BJ (cell line): Measurements from ENCODE around the gene EIF3J. TPM values are rescaled to one million over a fixed set of nuclear protein-coding genes. Genes with fewer than 3 reads are reported as not detected.

ENCODE experiments used
- CTCF ChIA-PET: fragments of 350-600 bp; formaldehyde crosslinking; extraction: SDS; loops from one replicate; lab custom pipeline; 2021; ENCODE audit warnings: antibody characterized with exemption, inconsistent platforms; lab: Yijun Ruan, JAX
- POLR2A ChIA-PET: fragments of 300-600 bp; sonication (Branson Sonifier 250); formaldehyde crosslinking; extraction: SDS; loops from one replicate; lab custom pipeline; 2021; ENCODE audit warnings: antibody characterized with exemption; lab: Charles Lee
- DNase-seq: peaks from one replicate; pipeline ENCODE4 v3.0.0-alpha.2; 2011; ENCODE audit warnings: low read depth
- H3K27me3 ChIP-seq: 2 replicates; pipeline ENCODE4 v1.6.0; 2011; ENCODE audit warnings: low read length; ENCODE audit not compliant: control insufficient read depth, insufficient read depth
- H3K36me3 ChIP-seq: 2 replicates; pipeline ENCODE4 v1.5.1; 2011; ENCODE audit warnings: low read length; ENCODE audit not compliant: control insufficient read depth, insufficient read depth
- H3K4me3 ChIP-seq: 2 replicates; pipeline ENCODE4 v1.5.1; 2011; ENCODE audit warnings: low read depth, mild to moderate bottlenecking, control low read depth, low read length
- polyA plus RNA-seq: library from polyadenylated mRNA; depleted of rRNA; stranded (reverse); fragments of >200 nt; gene quantifications from 2 replicates; pipeline ENCODE4 v1.2.3, GENCODE V29; 2011
- TF ChIP-seq, protein P1 (sequence below): IDR thresholded peaks from 2 replicates; pipeline ENCODE4 v1.5.1; 2011; ENCODE audit warnings: low read depth, mild to moderate bottlenecking, control low read depth, inconsistent platforms, low read length, moderate library complexity; ENCODE audit not compliant: insufficient read depth

The EIF3J gene
- polyA plus RNA-seq, 1 experiment, result 22.5 TPM

DNA sequence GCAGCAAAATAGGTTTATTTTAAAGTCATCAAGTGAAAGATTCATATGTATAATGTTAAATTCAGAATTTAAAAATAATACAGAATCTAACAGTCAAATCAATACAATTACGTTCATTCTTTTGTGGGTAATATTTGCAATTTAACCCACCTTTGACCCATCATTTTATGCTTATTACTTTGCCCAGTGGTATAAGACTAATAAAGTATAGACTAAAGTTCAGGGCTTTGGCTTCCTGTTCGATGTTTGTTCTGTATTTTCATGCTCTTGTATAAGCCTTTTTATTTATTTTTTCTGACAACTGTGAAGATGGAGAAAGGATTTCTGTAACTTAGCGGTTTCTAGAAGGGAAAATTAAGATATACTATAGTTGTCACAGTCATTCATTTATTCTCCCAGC is 44.3 kb upstream of the EIF3J start:
- H3K4me3 ChIP-seq, result no peak overlapping the region
- H3K36me3 ChIP-seq, result peaks cover 3% of the 10 kb centered on the region
- CTCF ChIA-PET, result interaction anchor here (1.2 to 1.4 kb wide), 2 partner anchors 9 to 66 kb away, joined by 3 to 6 read pairs; partner anchors contain the start of gene CTDSPL2
- H3K27me3 ChIP-seq, result no peaks in the 10 kb centered on the region
- no peak for DNase-seq
- TF ChIP-seq, protein P1, sequence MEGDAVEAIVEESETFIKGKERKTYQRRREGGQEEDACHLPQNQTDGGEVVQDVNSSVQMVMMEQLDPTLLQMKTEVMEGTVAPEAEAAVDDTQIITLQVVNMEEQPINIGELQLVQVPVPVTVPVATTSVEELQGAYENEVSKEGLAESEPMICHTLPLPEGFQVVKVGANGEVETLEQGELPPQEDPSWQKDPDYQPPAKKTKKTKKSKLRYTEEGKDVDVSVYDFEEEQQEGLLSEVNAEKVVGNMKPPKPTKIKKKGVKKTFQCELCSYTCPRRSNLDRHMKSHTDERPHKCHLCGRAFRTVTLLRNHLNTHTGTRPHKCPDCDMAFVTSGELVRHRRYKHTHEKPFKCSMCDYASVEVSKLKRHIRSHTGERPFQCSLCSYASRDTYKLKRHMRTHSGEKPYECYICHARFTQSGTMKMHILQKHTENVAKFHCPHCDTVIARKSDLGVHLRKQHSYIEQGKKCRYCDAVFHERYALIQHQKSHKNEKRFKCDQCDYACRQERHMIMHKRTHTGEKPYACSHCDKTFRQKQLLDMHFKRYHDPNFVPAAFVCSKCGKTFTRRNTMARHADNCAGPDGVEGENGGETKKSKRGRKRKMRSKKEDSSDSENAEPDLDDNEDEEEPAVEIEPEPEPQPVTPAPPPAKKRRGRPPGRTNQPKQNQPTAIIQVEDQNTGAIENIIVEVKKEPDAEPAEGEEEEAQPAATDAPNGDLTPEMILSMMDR, result no peak
- POLR2A ChIA-PET, result no interaction called here

DNA sequence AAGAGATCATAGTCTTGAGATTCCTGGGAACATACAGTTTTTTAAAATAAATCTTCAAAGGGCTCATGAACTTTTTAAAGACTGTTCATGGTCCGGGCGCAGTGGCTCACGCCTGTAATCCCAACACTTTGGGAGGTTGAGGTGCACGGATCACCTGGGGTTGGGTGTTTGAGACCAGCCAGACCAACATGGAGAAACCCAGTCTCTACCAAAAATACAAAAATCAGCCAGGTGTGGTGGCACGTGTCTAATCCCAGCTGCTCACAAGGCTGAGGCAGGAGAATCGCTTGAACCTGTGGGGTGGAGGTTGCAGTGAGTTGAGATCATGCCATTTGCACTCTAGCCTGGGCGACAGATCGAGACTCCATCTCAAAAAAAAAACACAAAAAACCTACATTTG is 41.4 kb upstream of the EIF3J start:
- Histone ChIP-seq H3K36me3 (peaks cover 3% of the 10 kb centered on the region), H3K4me3 (no peak overlapping the region), H3K27me3 (no peaks in the 10 kb centered on the region)
- DNase-seq, result no peak
- CTCF ChIA-PET, result no interaction called here
- POLR2A ChIA-PET, result no interaction called here
- TF ChIP-seq, protein P1, result no peak

DNA sequence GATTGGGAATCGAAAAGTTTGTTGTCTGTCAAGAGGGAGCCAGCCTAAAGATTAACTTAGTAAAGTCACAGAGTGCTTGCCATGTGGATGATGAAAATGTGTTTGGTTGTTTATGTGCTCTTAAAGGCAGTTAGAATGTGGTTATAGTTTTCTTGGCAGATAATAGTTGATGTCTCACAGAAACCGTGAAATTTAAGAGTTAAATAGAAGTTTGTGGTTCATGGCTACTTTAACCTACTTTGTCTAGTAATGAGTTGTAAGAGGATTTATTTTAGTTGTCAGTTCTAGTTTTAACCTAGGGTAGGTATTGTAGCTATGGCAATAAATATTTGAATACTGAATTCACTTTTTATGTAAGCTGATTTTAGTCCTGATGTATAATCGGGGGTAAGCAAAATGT is 36.4 kb upstream of the EIF3J start:
- ChIA-PET POLR2A (interaction anchor here (0.7 kb wide), 1 partner anchor 212 kb away, joined by 10 read pairs; the partner anchor contains the start of gene GOLM2), CTCF (interaction anchor here (1.5 to 1.8 kb wide), 6 partner anchors 7 to 629 kb away, joined by 3 to 7 read pairs (median 6); no protein-coding TSS in a partner anchor)
- DNase-seq, result no peak

DNA sequence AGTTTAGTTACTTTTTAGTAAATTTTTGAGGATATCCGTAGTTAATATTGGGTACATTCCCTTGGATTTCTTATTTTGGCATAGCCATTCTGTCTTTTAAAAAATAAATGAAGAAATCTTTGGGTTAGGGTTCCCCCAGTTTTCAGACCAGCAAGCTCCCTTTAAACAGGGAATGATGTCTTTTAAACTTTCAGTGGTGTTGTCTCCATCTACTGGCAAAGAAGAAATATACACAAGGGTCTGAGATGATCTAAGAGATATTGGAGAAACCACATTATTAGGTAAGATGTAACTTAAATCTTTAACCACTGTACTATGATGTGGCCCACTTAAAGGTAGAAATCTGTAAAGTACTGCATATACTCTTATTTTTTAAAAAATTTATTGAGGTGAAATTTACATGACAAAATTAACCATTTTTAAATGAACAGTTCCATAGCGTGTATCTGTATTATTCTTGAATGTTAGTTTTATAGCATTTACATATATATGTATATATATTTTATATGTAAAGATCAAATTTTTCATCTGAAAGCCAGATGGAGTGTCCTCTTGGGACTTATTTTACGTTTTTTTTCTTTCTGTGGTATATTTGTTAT is 35.1 kb upstream of the EIF3J start:
- Histone ChIP-seq H3K4me3 (no peak overlapping the region), H3K36me3 (peaks cover 6% of the 10 kb centered on the region), H3K27me3 (no peaks in the 10 kb centered on the region)
- DNase-seq, result peak; percentile 9
- TF ChIP-seq, protein P1, result peak; percentile 67
- ChIA-PET CTCF (interaction anchor here (0.7 to 1.8 kb wide), 13 partner anchors 9 to 633 kb away, joined by 3 to 7 read pairs (median 4); partner anchors contain the start of gene CTDSPL2), POLR2A (interaction anchor here (1.0 kb wide), 1 partner anchor 74 kb away, joined by 4 read pairs; the partner anchor contains the start of gene CTDSPL2)

More for the DNA sequence above, 36.4 kb upstream of the EIF3J start:
- Histone ChIP-seq H3K36me3 (peaks cover 8% of the 10 kb centered on the region), H3K4me3 (no peak overlapping the region), H3K27me3 (no peaks in the 10 kb centered on the region)
- TF ChIP-seq, protein P1, result no peak

DNA sequence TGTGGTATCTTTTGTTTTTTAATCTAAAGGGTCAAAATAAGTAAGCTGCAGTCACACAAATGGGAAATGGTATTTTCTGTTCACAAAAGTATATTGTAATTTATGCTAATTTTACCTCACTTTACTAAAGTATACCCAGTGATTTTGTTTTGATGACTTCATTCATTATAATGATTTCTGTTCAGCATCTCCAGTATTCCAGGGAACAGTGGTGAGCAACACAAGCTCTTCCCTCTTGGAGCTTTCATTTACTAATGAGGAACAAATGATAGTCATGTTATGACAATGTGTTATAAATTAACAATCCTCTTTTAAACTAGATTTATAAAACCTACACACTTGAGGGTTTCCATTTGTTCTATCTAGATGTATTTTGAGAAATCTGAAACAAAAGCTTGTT is 20.5 kb upstream of the EIF3J start:
- CTCF ChIA-PET, result interaction anchor here (1.1 to 1.2 kb wide), 2 partner anchors 15 to 19 kb away, joined by 3 to 6 read pairs; no protein-coding TSS in a partner anchor
- POLR2A ChIA-PET, result no interaction called here
- no peak for DNase-seq
- Histone ChIP-seq H3K4me3 (no peak overlapping the region), H3K27me3 (no peaks in the 10 kb centered on the region), H3K36me3 (peaks cover 2% of the 10 kb centered on the region)
- TF ChIP-seq, protein P1, result no peak
